LNCaP clone FGC (cell line): ENCODE results near the gene PLET1.

Experiments used
- DNase-seq: peaks from one replicate; pipeline ENCODE4 v3.0.0-alpha.2; 2011; ENCODE audit warnings: low read depth
- H3K4me3 ChIP-seq: 2 replicates; pipeline ENCODE4 v1.5.1; 2011; ENCODE audit warnings: mild to moderate bottlenecking, low read depth, low read length, control low read depth
- TF ChIP-seq, protein P1 (sequence below): IDR thresholded peaks from 2 replicates; pipeline ENCODE4 v1.5.1; 2012; ENCODE audit warnings: mild to moderate bottlenecking; ENCODE audit not compliant: control insufficient read depth, insufficient read depth; ENCODE audit errors: extremely low read depth

Gene PLET1

DNA sequence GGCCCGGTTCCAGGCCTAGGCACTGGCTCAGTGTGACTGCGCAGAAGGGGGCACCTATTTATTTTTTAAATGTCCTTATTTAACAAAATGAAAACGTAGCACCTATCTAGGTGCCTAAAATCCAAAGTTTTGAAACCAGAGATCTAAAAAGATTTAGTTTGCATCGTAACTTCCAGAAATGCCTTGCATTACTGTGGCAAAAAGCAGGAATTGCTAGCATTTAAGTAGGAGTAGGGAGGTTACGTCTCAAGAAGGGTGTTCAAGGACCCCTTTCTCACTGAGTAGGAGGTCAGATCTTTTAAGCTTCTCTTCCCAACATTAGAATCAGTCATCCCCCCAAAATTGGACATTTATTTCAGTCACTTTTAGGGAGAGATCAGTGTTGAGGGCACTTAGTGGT is 7.7 kb upstream of the PLET1 start:
- no peak for DNase-seq
- H3K4me3 ChIP-seq = no peak overlapping the region
- TF ChIP-seq, protein P1, sequence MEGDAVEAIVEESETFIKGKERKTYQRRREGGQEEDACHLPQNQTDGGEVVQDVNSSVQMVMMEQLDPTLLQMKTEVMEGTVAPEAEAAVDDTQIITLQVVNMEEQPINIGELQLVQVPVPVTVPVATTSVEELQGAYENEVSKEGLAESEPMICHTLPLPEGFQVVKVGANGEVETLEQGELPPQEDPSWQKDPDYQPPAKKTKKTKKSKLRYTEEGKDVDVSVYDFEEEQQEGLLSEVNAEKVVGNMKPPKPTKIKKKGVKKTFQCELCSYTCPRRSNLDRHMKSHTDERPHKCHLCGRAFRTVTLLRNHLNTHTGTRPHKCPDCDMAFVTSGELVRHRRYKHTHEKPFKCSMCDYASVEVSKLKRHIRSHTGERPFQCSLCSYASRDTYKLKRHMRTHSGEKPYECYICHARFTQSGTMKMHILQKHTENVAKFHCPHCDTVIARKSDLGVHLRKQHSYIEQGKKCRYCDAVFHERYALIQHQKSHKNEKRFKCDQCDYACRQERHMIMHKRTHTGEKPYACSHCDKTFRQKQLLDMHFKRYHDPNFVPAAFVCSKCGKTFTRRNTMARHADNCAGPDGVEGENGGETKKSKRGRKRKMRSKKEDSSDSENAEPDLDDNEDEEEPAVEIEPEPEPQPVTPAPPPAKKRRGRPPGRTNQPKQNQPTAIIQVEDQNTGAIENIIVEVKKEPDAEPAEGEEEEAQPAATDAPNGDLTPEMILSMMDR = no peak

DNA sequence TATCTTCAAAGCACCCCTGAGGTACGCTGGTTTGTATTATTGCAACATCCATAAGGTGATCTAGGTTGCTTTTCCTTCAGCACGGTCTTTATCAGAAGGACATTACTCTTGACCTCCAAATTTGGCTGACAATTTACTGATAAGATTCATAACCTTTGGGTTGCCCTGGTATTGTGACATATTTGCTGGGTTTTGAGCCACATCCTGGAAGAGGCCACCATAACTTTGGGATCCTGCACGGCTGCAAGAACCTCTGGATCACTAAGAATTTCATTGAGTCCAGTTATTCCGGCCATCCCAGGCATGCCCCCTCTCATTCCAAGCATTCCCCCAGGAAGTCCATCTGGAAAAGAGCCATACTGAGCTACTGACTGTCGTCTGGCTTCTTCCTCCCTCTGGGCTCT is 6.5 kb upstream of the PLET1 start:
- TF ChIP-seq, protein P1 = no peak

GRCh38 chr11:112266410-112266778 is 5.7 kb upstream of the PLET1 start:
- H3K4me3 ChIP-seq = no peak overlapping the region
- TF ChIP-seq, protein P1 = no peak
- no peak for DNase-seq

More for the DNA sequence above, 6.5 kb upstream of the PLET1 start:
- DNase-seq = no peak
- no peak overlapping the region for H3K4me3 ChIP-seq

- TF ChIP-seq, protein P1 = no peak
- no peak for DNase-seq
- H3K4me3 ChIP-seq = no peak overlapping the region
Observed at GRCh38 chr11:112265659-112266409, 5.2 kb upstream of the PLET1 start.

GRCh38 chr11:112255067-112255720 is 5.5 kb downstream of the PLET1 start:
- DNase-seq = no peak
- TF ChIP-seq, protein P1 = no peak
- no peak overlapping the region for H3K4me3 ChIP-seq

DNA sequence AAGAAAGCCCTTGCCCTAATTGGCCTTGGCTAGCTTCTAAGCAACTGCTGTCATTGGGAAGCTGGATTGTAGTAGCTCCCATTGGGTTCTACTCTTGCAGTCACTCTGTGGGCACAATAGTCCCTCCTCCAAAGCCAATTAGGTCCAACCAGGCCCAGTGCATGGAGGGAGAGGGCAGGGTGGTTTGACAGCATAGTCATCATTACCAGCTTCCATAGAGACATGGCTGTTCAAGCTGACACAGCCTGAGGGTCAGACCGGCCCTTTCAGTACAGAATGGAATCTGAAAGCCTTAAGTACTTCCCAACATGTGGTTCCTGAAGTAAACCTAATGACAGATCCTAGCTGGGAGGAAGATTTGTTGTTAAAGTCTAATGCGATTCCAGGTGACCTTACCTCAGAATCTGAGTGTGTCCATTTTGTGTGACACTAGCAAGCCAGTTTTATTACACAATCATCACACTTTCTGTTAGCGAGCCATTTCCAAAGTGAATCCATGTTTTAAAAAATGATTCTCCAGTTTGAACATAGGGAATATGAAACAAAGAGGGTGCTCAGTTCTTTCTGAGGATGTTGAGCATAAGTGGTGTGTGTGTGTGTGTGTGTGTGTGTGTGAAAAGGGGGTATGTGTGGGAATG is 6.9 kb downstream of the PLET1 start:
- no peak for DNase-seq
- no peak overlapping the region for H3K4me3 ChIP-seq
- TF ChIP-seq, protein P1 = no peak
